Bronchial epithelial cell (primary cell): Measurements from ENCODE around the gene RFTN1. TPM values are rescaled to one million over a fixed set of nuclear protein-coding genes. Genes with fewer than 3 reads are reported as not detected.

Experiments
- DNase-seq: peaks from one replicate; pipeline ENCODE4 v3.0.0-alpha.2; 2010; ENCODE audit warnings: low read depth
- FAIRE-seq: peaks from 2 replicates; lab custom pipeline; 2011; peaks lifted over from hg19 to GRCh38; lab: Jason Lieb, UNC
- H3K27me3 ChIP-seq: 2 replicates; pipeline ENCODE4 v1.5.1; 2011; ENCODE audit warnings: low read length; ENCODE audit not compliant: control insufficient read depth, insufficient read depth
- H3K36me3 ChIP-seq: 2 replicates; pipeline ENCODE4 v1.5.1; 2011; ENCODE audit warnings: low read length; ENCODE audit not compliant: control insufficient read depth, insufficient read depth
- H3K4me3 ChIP-seq: 2 replicates; pipeline ENCODE4 v1.5.1; 2011; ENCODE audit warnings: mild to moderate bottlenecking, low read depth, low read length, control low read depth
- total RNA-seq: library from RNA; depleted of rRNA; stranded (reverse); fragments of >200 nt; gene quantifications from 2 replicates; pipeline ENCODE4 v1.2.1, GENCODE V29; 2014
- TF ChIP-seq, protein P1 (sequence below): IDR thresholded peaks from 2 replicates; pipeline ENCODE4 v1.5.1; 2011; ENCODE audit warnings: mild to moderate bottlenecking, moderate library complexity, low read length, control low read depth, inconsistent platforms; ENCODE audit not compliant: insufficient read depth, severe bottlenecking

The RFTN1 gene
- total RNA-seq, 1 donor from 2014 or later: 9.2 TPM

DNA sequence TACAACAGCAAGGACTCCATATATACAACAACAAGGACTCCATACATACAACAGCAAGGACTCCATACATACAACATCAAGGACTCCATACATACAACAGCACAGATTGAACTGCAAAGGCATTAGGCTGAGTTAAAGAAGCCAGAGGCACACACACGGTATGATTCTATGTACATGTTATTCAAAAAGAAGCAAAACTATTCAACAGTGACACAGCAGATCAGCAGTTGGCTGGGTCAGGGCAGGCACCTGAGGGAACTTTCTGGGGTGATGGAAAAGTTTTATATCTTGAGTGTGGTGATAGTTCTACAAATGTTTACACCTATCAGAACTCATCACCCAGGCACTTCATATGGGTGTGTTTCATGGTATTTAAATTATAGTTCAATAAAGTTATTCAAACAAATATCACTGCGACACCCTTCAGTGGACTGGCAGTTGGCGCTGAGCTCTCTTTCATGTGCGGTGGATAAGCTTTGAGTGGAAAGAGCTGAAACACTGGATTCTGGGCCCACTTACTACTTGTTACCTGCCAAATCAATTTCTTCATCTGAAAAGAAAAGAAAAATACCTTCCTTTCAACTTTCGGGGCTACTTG, 28.0 kb downstream of the RFTN1 start:
- DNase-seq: no peak
- Histone ChIP-seq H3K36me3 (peaks cover 1% of the 10 kb centered on the region), H3K4me3 (no peak overlapping the region), H3K27me3 (no peaks in the 10 kb centered on the region)
- no peak for FAIRE-seq
- TF ChIP-seq, protein P1, sequence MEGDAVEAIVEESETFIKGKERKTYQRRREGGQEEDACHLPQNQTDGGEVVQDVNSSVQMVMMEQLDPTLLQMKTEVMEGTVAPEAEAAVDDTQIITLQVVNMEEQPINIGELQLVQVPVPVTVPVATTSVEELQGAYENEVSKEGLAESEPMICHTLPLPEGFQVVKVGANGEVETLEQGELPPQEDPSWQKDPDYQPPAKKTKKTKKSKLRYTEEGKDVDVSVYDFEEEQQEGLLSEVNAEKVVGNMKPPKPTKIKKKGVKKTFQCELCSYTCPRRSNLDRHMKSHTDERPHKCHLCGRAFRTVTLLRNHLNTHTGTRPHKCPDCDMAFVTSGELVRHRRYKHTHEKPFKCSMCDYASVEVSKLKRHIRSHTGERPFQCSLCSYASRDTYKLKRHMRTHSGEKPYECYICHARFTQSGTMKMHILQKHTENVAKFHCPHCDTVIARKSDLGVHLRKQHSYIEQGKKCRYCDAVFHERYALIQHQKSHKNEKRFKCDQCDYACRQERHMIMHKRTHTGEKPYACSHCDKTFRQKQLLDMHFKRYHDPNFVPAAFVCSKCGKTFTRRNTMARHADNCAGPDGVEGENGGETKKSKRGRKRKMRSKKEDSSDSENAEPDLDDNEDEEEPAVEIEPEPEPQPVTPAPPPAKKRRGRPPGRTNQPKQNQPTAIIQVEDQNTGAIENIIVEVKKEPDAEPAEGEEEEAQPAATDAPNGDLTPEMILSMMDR: no peak

DNA sequence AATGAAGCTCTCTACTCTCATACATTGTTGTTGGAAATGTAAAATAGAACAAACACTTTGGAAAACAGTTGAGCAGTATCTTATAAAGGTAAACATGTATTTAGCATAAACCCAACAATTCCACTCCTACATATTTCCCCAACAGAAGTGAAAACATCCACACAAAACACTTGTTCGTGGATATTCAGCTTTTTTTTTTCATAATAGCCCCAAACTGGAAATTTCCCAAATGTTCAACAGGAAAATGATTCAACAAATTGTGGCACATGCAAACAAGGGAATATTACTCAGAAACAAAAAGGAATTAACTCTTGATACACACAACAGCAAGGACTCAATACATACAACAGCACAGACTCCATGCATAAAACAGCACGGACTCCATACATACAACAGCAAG, 28.5 kb downstream of the RFTN1 start:
- FAIRE-seq (no peak), DNase-seq (no peak)

DNA sequence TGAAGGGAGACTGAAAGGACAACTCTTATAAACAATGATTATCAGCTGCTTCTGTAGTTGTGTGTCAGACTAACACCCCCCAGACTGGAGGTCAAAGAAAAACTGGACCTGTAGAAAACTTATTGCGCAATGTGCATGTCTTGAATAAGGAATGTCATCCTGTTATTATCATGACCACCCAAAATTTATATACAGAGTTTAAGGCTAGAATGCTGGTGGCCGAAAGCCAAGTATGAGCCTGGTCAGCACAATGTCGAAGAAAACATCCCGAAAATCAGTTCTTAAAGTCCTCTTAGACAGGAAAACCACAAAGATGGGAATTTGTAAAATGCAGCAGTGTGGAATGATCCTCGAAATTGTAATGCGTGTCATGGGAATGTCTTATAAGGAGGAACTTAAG, 29.3 kb downstream of the RFTN1 start:
- Histone ChIP-seq H3K36me3 (peaks cover 1% of the 10 kb centered on the region), H3K27me3 (no peaks in the 10 kb centered on the region), H3K4me3 (no peak overlapping the region)
- DNase-seq (no peak), FAIRE-seq (no peak)
- TF ChIP-seq, protein P1: no peak

More for the DNA sequence above, 28.5 kb downstream of the RFTN1 start:
- no peak overlapping the region for H3K4me3 ChIP-seq
- H3K36me3 ChIP-seq: peaks cover 1% of the 10 kb centered on the region
- TF ChIP-seq, protein P1: no peak
- H3K27me3 ChIP-seq: no peaks in the 10 kb centered on the region

DNA sequence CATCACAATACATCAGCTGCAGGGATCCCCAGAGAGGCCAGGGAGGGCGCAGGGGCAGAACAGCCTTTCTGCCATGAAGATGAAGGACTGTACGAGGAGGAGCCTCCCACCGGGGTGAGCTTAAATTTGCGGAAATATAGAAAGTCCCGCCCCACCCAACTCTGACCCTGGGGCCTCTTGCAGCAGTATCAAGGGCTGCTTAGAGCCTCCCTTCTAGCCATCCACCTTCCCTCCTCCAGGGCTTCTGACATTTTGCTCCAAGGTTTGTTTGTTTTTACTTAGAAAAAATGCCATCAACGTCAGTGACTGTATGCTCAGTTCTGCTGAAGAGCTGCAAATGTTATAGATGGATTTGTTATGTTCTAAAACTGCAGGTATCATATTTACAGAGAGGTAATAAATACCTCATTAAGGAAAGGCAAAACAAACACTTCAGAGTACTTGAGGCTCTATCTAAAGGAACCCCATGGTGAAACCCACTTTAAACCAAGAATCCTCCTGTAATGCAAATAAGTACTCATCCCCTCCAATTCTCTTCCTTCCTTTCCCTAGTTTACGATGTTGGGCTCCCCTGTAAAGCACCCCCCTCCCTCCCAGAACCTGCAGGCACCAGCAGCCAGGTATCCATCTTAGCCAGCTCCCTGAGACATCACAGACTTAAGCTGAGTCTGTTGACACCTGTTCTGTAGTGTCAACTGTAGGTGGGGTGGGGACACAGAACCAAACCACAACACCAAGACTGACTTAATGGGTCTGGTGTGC, 30.5 kb downstream of the RFTN1 start:
- FAIRE-seq (no peak), DNase-seq (no peak)
- no peak overlapping the region for H3K4me3 ChIP-seq
- no peaks in the 10 kb centered on the region for H3K27me3 ChIP-seq
- peaks cover 1% of the 10 kb centered on the region for H3K36me3 ChIP-seq
- TF ChIP-seq, protein P1: no peak

DNA sequence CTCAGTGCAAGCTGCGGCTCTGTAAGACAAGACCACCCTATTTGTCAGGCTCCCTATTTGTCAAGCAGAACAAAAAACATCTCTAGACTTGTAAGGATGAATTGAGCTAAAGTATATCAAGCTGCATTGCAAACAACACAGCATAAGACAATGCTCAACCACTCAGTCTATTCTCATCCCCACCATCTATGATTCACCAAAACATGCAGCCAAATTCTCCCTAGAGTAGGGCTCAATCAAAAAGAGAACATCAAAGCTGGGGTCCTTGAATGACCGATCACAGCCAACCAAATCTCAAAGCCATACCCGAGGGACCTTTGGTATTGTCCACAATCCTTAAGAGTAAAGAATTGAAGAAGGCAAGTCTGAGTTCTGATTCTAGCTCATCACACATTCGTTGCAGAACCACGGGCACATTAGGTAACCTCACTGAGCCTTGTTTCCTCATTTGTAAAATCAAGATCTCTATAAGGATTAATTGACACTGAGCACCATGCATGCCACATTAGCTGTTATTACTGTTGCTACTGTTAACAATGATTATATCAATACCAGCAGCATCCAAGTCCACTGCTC, 31.2 kb downstream of the RFTN1 start:
- Histone ChIP-seq H3K36me3 (no peaks in the 10 kb centered on the region), H3K4me3 (no peak overlapping the region), H3K27me3 (no peaks in the 10 kb centered on the region)
- TF ChIP-seq, protein P1: no peak
- DNase-seq (no peak), FAIRE-seq (no peak)
